ENCODE results near the gene INAFM1.

GRCh38 chr19:47274071-47274890, at the start of gene INAFM1:
- TF ChIP-seq CTCF (IDR thresholded peaks at IDR 0.05; ENCODE audit: low read depth, low read length, poor library complexity, severe bottlenecking) (no peak), EZH2phosphoT487 (IDR thresholded peaks at IDR 0.05; ENCODE audit: borderline replicate concordance, low read length) (no peak)

Data from DOHH2 (cell line).